Caco-2 (cell line): Measurements from ENCODE around the gene PCDHA10. TPM values are rescaled to one million over a fixed set of nuclear protein-coding genes. Genes with fewer than 3 reads are reported as not detected.

ENCODE experiments used
- BruUV-seq: library from RNA; stranded (reverse); fragments of 400-500 nt; replicated peaks from 2 replicates; lab custom pipeline; 2021; lab: Mats Ljungman, UMichigan
- CTCF ChIA-PET: fragments of 300-600 bp; sonication (Branson Sonifier 250); formaldehyde crosslinking; loops from one replicate; lab custom pipeline; 2022; ENCODE audit warnings: antibody characterized with exemption; lab: Charles Lee
- POLR2A ChIA-PET: fragments of 300-600 bp; sonication (Branson Sonifier 250); formaldehyde crosslinking; loops from one replicate; lab custom pipeline; 2022; ENCODE audit warnings: antibody characterized with exemption; lab: Charles Lee
- DNase-seq, 2 experiments: peaks; one replicate each; pipeline versions ENCODE4 v3.0.0 to v3.0.0-alpha.2; 2020 to 2022
- H3K27me3 ChIP-seq: replicated peaks from 2 replicates; pipeline ENCODE4 v1.6.0; 2011; ENCODE audit warnings: low read length; ENCODE audit not compliant: control insufficient read depth, insufficient read depth
- H3K36me3 ChIP-seq: 2 replicates; pipeline ENCODE4 v1.5.1; 2011; ENCODE audit warnings: low read length; ENCODE audit not compliant: control insufficient read depth, insufficient read depth
- H3K4me1 ChIP-seq: fragments of 250-450 bp; sonication (Bioruptor Pico); 2 replicates; pipeline ENCODE4 v1.5.1; 2020; ENCODE audit warnings: mild to moderate bottlenecking
- H3K4me3 ChIP-seq: 2 replicates; pipeline ENCODE4 v1.5.1; 2011; ENCODE audit warnings: low read depth, mild to moderate bottlenecking, control low read depth, low read length
- H3K9me3 ChIP-seq: fragments of 250-450 bp; sonication (Bioruptor Pico); 2 replicates; pipeline ENCODE4 v1.5.1; 2020; ENCODE audit warnings: mild to moderate bottlenecking, moderate library complexity
- H3K27ac Mint-ChIP-seq: one replicate; pipeline ENCODE4 v1.8.0; 2022; ENCODE audit warnings: mixed read lengths; ENCODE audit not compliant: unreplicated experiment
- H3K27me3 Mint-ChIP-seq: one replicate; pipeline ENCODE4 v1.8.0; 2022; ENCODE audit warnings: mixed read lengths; ENCODE audit not compliant: insufficient read depth, unreplicated experiment
- H3K36me3 Mint-ChIP-seq: one replicate; pipeline ENCODE4 v1.8.0; 2022; ENCODE audit warnings: mild to moderate bottlenecking, mixed read lengths; ENCODE audit not compliant: insufficient read depth, unreplicated experiment
- H3K4me1 Mint-ChIP-seq: one replicate; pipeline ENCODE4 v1.8.0; 2022; ENCODE audit warnings: low read depth, mixed read lengths; ENCODE audit not compliant: unreplicated experiment
- H3K4me3 Mint-ChIP-seq: one replicate; pipeline ENCODE4 v1.8.0; 2022; ENCODE audit warnings: mild to moderate bottlenecking, moderate library complexity, mixed read lengths; ENCODE audit not compliant: unreplicated experiment
- H3K9me3 Mint-ChIP-seq: one replicate; pipeline ENCODE4 v1.8.0; 2022; ENCODE audit warnings: mixed read lengths; ENCODE audit not compliant: unreplicated experiment
- CTCF ChIP-seq, 2 experiments: fragments of 200-600 bp in 1 of 2; IDR thresholded peaks; 1 replicate in 1 of 2; 2 replicates in 1 of 2; pipeline versions ENCODE4 v1.5.1 to v1.8.0; 2011 to 2022; ENCODE audit warnings: antibody characterized with exemption in 1 of 2, control low read depth in 1 of 2, inconsistent platforms in 1 of 2, low read depth in 1 of 2, low read length in 1 of 2, mild to moderate bottlenecking in 1 of 2, moderate library complexity in 1 of 2; ENCODE audit not compliant: insufficient read depth in 1 of 2, severe bottlenecking in 1 of 2, unreplicated experiment in 1 of 2
- intact Hi-C: fragments of 100-400 bp; cut with micrococcal nuclease; formaldehyde crosslinking; loops from one replicate; pipeline ENCODE4 v1.10.0; 2022; ENCODE audit not compliant: unreplicated experiment
- total RNA-seq: library from RNA; stranded (reverse); gene quantifications from 2 replicates; pipeline ENCODE4 v1.2.3, GENCODE V29; 2022

Gene PCDHA10
- total RNA-seq, 1 experiment from 2014 or later = 0.02 TPM

- no peaks in the 10 kb centered on the region for H3K36me3 Mint-ChIP-seq
- H3K27me3 ChIP-seq = no peaks in the 10 kb centered on the region
- no peaks in the 10 kb centered on the region for H3K27me3 Mint-ChIP-seq
- BruUV-seq = no TSS peak
- no peak overlapping the region for H3K27ac Mint-ChIP-seq
- ChIA-PET POLR2A (no interaction called here), CTCF (no interaction called here)
- 0 out of 2 replicates have a peak, but pooled peaks cover 4% of the 10 kb centered on the region for H3K4me1 ChIP-seq
- peaks cover 27% of the 10 kb centered on the region for H3K9me3 Mint-ChIP-seq
- H3K36me3 ChIP-seq = no peaks in the 10 kb centered on the region
- intact Hi-C loops = no loop called here
- no peak for DNase-seq
- H3K9me3 ChIP-seq = 0 out of 2 replicates have a peak, but pooled peaks cover 7% of the 10 kb centered on the region
- H3K4me3 ChIP-seq = no peak overlapping the region
- TF ChIP-seq CTCF (IDR thresholded peaks at IDR 0.05; ENCODE audit: insufficient read depth in 1 of 2, low read depth in 1 of 2, low read length in 1 of 2, severe bottlenecking in 1 of 2, unreplicated experiment in 1 of 2) = no peak
- H3K4me1 Mint-ChIP-seq = no peaks in the 10 kb centered on the region
- H3K4me3 Mint-ChIP-seq = no peak overlapping the region
Observed at GRCh38 chr5:140857177-140857986, 1.7 kb downstream of the PCDHA10 start.

- POLR2A ChIA-PET = no interaction called here
- Mint-ChIP-seq H3K27me3 (no peaks in the 10 kb centered on the region), H3K27ac (no peak overlapping the region), H3K4me3 (no peak overlapping the region), H3K9me3 (peaks cover 27% of the 10 kb centered on the region), H3K4me1 (no peaks in the 10 kb centered on the region), H3K36me3 (no peaks in the 10 kb centered on the region)
- Histone ChIP-seq H3K27me3 (no peaks in the 10 kb centered on the region), H3K4me3 (no peak overlapping the region), H3K36me3 (no peaks in the 10 kb centered on the region), H3K4me1 (0 out of 2 replicates have a peak, but pooled peaks cover 4% of the 10 kb centered on the region), H3K9me3 (0 out of 2 replicates have a peak, but pooled peaks cover 7% of the 10 kb centered on the region)
- CTCF ChIA-PET = no interaction called here
- BruUV-seq = no TSS peak
- intact Hi-C loops = no loop called here
- no peak for TF ChIP-seq CTCF (IDR thresholded peaks at IDR 0.05; ENCODE audit: insufficient read depth in 1 of 2, low read depth in 1 of 2, low read length in 1 of 2, severe bottlenecking in 1 of 2, unreplicated experiment in 1 of 2)
- no peak for DNase-seq
Observed at GRCh38 chr5:140857987-140858240, 2.2 kb downstream of the PCDHA10 start.

- no peak for DNase-seq
- Histone ChIP-seq H3K36me3 (no peaks in the 10 kb centered on the region), H3K9me3 (no peaks in the 10 kb centered on the region), H3K4me3 (no peak overlapping the region), H3K4me1 (no peaks in the 10 kb centered on the region), H3K27me3 (no peaks in the 10 kb centered on the region)
- ChIA-PET POLR2A (no interaction called here), CTCF (no interaction called here)
- H3K4me3 Mint-ChIP-seq = no peak overlapping the region
- no peaks in the 10 kb centered on the region for H3K4me1 Mint-ChIP-seq
- no peaks in the 10 kb centered on the region for H3K27me3 Mint-ChIP-seq
- no TSS peak for BruUV-seq
- TF ChIP-seq CTCF (IDR thresholded peaks at IDR 0.05; ENCODE audit: insufficient read depth in 1 of 2, low read depth in 1 of 2, low read length in 1 of 2, severe bottlenecking in 1 of 2, unreplicated experiment in 1 of 2) = no peak
- H3K27ac Mint-ChIP-seq = no peak overlapping the region
- H3K9me3 Mint-ChIP-seq = peaks cover 19% of the 10 kb centered on the region
- intact Hi-C loops = no loop called here
- no peaks in the 10 kb centered on the region for H3K36me3 Mint-ChIP-seq
Observed at GRCh38 chr5:140862441-140863295, 7.0 kb downstream of the PCDHA10 start.
